ENCODE measurements around the gene FRMD4A. TPM values are rescaled to one million over a fixed set of nuclear protein-coding genes. Genes with fewer than 3 reads are reported as not detected.

The FRMD4A gene
- total RNA-seq, 2 experiments from 2014 or later, result 3.1 to 3.7 TPM

- Mint-ChIP-seq H3K4me1 (ENCODE audit: low read depth) (peaks cover 21% of the 10 kb centered on the region), H3K9me3 (no peaks in the 10 kb centered on the region), H3K36me3 (ENCODE audit: low read depth) (no peaks in the 10 kb centered on the region), H3K4me3 (peak overlapping the region; percentile 18), H3K27me3 (no peaks in the 10 kb centered on the region), H3K27ac (peak overlapping the region; percentile 64)
- ChIA-PET POLR2A (interaction anchor here (0.8 to 2.5 kb wide), 3 partner anchors 31 to 144 kb away, joined by 3 to 8 read pairs (median 3); no protein-coding TSS in a partner anchor), CTCF (no interaction called here)
- H3K36me3 ChIP-seq (ENCODE audit: insufficient read depth, low read length), result no peaks in the 10 kb centered on the region
- no peaks in the 10 kb centered on the region for H3K27me3 ChIP-seq (ENCODE audit: control insufficient read depth in 1 of 2, insufficient read depth in 2 of 2, low read length in 2 of 2)
- TF ChIP-seq, protein P1, sequence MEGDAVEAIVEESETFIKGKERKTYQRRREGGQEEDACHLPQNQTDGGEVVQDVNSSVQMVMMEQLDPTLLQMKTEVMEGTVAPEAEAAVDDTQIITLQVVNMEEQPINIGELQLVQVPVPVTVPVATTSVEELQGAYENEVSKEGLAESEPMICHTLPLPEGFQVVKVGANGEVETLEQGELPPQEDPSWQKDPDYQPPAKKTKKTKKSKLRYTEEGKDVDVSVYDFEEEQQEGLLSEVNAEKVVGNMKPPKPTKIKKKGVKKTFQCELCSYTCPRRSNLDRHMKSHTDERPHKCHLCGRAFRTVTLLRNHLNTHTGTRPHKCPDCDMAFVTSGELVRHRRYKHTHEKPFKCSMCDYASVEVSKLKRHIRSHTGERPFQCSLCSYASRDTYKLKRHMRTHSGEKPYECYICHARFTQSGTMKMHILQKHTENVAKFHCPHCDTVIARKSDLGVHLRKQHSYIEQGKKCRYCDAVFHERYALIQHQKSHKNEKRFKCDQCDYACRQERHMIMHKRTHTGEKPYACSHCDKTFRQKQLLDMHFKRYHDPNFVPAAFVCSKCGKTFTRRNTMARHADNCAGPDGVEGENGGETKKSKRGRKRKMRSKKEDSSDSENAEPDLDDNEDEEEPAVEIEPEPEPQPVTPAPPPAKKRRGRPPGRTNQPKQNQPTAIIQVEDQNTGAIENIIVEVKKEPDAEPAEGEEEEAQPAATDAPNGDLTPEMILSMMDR (IDR thresholded peaks at IDR 0.05), result no peak
- ATAC-seq (ENCODE audit: poor library complexity), result peak; percentile 90
- DNase-seq, result peak in 3 of 14 experiments; percentile 8 to 31 (median 30)
- intact Hi-C loops (cut with DNase I, micrococcal nuclease), result no loop called here
- no peak overlapping the region for H3K4me3 ChIP-seq (ENCODE audit: low read length)
- peaks cover 5% of the 10 kb centered on the region for H3K4me1 ChIP-seq (ENCODE audit: insufficient read depth, low read length)
- no peaks in the 10 kb centered on the region for H3K9me3 ChIP-seq (ENCODE audit: control insufficient read depth in 1 of 2, insufficient read depth in 1 of 2, low read length in 2 of 2)
- H3K27ac ChIP-seq (ENCODE audit: low read depth in 1 of 2, low read length in 2 of 2), result no peak overlapping the region
Observed at GRCh38 chr10:13862546-13863233, 468.0 kb downstream of the FRMD4A start.

GRCh38 chr10:13860886-13861285 is 469.8 kb downstream of the FRMD4A start:
- TF ChIP-seq, protein P1 (IDR thresholded peaks at IDR 0.05), result no peak
- no peaks in the 10 kb centered on the region for H3K9me3 ChIP-seq (ENCODE audit: control insufficient read depth in 1 of 2, insufficient read depth in 1 of 2, low read length in 2 of 2)
- ATAC-seq (ENCODE audit: poor library complexity), result no peak
- H3K27me3 ChIP-seq (ENCODE audit: control insufficient read depth in 1 of 2, insufficient read depth in 2 of 2, low read length in 2 of 2), result no peaks in the 10 kb centered on the region
- no peak overlapping the region for H3K27ac ChIP-seq (ENCODE audit: low read depth in 1 of 2, low read length in 2 of 2)
- Mint-ChIP-seq H3K36me3 (ENCODE audit: low read depth) (no peaks in the 10 kb centered on the region), H3K4me1 (ENCODE audit: low read depth) (peaks cover 21% of the 10 kb centered on the region), H3K27me3 (no peaks in the 10 kb centered on the region), H3K27ac (peak overlapping the region; percentile 64), H3K9me3 (no peaks in the 10 kb centered on the region), H3K4me3 (no peak overlapping the region)
- ChIA-PET POLR2A (interaction anchor here (2.5 kb wide), 1 partner anchor 74 kb away, joined by 8 read pairs; no protein-coding TSS in a partner anchor), CTCF (no interaction called here)
- DNase-seq, result no peak
- no peaks in the 10 kb centered on the region for H3K36me3 ChIP-seq (ENCODE audit: insufficient read depth, low read length)
- intact Hi-C loops (cut with DNase I, micrococcal nuclease), result no loop called here
- H3K4me3 ChIP-seq (ENCODE audit: low read length), result no peak overlapping the region
- peaks cover 5% of the 10 kb centered on the region for H3K4me1 ChIP-seq (ENCODE audit: insufficient read depth, low read length)

DNA sequence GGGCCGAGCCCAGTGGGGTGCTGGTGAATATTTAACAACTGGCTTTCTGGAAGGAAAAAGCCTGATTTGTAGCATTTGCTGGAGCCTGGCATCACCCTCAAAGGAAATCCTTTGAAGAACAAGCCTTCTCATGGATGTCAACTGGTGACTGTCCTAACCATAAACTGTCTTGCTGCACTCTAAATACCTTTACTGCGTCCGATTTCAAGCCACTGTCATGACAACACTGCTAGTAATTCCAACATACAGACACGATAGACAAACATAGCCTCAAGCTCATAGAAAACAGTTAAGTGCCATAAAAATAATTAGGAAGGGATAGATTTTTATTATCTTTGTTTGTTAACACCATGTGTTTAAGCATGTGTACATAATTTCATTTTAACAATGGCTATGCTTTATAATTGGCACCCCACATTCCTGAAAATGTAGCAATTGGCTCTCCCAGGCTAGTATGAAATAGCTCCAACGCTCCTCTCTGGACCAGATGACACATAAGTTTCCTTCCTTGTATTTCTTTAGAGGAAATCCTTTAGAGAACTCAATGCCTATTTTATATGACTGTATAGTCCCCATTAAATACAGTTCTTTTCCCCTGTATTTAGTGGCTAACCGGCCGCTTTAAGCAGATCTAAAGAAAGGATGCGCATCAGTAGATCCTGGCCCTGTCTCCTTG is 470.6 kb downstream of the FRMD4A start:
- no peaks in the 10 kb centered on the region for H3K9me3 Mint-ChIP-seq
- ATAC-seq (ENCODE audit: poor library complexity), result no peak
- ChIA-PET CTCF (no interaction called here), POLR2A (no interaction called here)
- TF ChIP-seq, protein P1 (IDR thresholded peaks at IDR 0.05), result no peak
- H3K27me3 ChIP-seq (ENCODE audit: control insufficient read depth in 1 of 2, insufficient read depth in 2 of 2, low read length in 2 of 2), result no peaks in the 10 kb centered on the region
- H3K27ac ChIP-seq (ENCODE audit: low read depth in 1 of 2, low read length in 2 of 2), result no peak overlapping the region
- no peak overlapping the region for H3K27ac Mint-ChIP-seq
- no peaks in the 10 kb centered on the region for H3K36me3 Mint-ChIP-seq (ENCODE audit: low read depth)
- no peaks in the 10 kb centered on the region for H3K27me3 Mint-ChIP-seq
- H3K36me3 ChIP-seq (ENCODE audit: insufficient read depth, low read length), result no peaks in the 10 kb centered on the region
- H3K4me3 Mint-ChIP-seq, result no peak overlapping the region
- DNase-seq, result no peak
- no peak overlapping the region for H3K4me3 ChIP-seq (ENCODE audit: low read length)
- intact Hi-C loops (cut with DNase I, micrococcal nuclease), result no loop called here
- peaks cover 21% of the 10 kb centered on the region for H3K4me1 Mint-ChIP-seq (ENCODE audit: low read depth)
- H3K9me3 ChIP-seq (ENCODE audit: control insufficient read depth in 1 of 2, insufficient read depth in 1 of 2, low read length in 2 of 2), result no peaks in the 10 kb centered on the region
- peaks cover 5% of the 10 kb centered on the region for H3K4me1 ChIP-seq (ENCODE audit: insufficient read depth, low read length)
